GM12875 (cell line): ENCODE results near the gene DPEP2.
"Not testable (repeated sequence)": the region's sequence is repeated elsewhere in the genome, so short reads cannot be mapped to it uniquely, and the experiment has no call there.

Experiments
- H3K4me3 ChIP-seq: one replicate; pipeline ENCODE4 v1.5.1; 2011; ENCODE audit warnings: low read depth, low read length, control low read depth
- TF ChIP-seq, protein P1 (sequence below): IDR thresholded peaks from 2 replicates; pipeline ENCODE4 v1.5.1; 2011; ENCODE audit warnings: low read depth, mild to moderate bottlenecking, control low read depth, inconsistent platforms, low read length, moderate library complexity, borderline replicate concordance; ENCODE audit not compliant: insufficient read depth

DPEP2 gene

DNA sequence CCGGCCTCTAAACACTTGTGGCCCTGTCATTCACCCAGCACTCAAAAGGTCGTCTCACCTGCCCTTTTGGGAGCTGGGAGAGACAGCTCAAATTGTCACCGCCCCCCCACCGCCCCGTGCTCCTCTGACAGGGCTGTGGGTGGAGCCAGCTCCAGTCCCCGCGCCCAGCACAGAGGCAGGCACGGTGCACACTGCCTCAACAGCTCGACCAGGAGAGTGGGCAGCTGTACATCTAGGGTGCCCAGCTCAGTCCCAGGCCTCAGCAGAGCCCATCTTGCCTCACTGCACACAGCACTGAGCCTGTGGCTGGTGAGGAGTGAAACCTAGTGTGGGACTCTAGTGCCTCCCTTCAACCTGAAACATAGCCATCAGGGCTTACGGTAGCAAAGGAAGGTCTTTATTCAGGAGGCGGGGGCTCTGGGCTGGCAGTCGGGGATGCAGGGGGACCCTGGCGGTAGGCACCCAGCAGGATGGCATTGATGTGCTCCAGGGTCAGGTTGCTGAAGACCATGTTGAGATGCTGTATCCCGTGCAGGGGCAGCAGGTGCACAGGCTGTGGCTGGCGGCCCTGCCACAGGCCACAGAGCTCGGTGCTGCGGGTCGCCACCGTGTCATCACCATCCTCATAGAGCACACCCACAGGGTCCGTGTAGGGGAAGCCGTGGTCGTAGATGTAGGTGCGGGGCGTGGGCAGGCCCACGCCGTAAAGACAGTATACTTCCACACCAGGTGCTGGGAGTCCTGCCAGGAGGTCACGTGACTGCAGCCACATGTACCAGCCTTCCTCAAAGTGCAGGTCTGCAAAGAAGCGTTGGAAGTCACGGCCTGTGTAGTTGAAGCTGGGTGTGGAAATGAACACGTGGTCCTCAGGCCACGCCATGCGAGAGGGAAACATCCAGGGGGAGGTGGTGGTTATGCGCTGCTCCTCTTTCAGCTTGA lies 59.5 kb downstream of the DPEP2 start:
- TF ChIP-seq, protein P1, sequence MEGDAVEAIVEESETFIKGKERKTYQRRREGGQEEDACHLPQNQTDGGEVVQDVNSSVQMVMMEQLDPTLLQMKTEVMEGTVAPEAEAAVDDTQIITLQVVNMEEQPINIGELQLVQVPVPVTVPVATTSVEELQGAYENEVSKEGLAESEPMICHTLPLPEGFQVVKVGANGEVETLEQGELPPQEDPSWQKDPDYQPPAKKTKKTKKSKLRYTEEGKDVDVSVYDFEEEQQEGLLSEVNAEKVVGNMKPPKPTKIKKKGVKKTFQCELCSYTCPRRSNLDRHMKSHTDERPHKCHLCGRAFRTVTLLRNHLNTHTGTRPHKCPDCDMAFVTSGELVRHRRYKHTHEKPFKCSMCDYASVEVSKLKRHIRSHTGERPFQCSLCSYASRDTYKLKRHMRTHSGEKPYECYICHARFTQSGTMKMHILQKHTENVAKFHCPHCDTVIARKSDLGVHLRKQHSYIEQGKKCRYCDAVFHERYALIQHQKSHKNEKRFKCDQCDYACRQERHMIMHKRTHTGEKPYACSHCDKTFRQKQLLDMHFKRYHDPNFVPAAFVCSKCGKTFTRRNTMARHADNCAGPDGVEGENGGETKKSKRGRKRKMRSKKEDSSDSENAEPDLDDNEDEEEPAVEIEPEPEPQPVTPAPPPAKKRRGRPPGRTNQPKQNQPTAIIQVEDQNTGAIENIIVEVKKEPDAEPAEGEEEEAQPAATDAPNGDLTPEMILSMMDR = no peak
- no peak overlapping the region for H3K4me3 ChIP-seq

DNA sequence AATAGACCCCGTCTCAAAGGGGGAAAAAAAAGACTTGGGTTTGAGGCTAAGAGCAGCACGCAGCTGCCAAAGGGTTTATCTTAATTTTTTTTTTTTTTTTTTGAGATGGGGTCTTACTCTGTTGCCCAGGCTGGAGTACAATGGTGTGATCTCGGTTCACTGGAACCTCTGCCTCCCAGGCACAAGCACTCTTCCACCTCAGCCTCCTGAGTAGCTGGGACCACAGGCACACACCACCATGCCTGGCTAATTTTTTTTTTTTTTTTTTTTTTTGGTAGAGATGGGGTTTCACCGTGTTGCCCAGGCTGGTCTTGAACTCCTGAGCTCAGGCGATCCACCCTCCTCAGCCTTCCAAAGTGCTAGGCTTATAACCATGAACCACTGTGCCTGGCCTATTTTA lies 61.6 kb downstream of the DPEP2 start:
- not testable (repeated sequence) for H3K4me3 ChIP-seq
